ENCODE measurements around the gene POLR2J.
"Not testable (repeated sequence)": the region's sequence is repeated elsewhere in the genome, so short reads cannot be mapped to it uniquely, and the experiment has no call there.

The POLR2J gene

DNA sequence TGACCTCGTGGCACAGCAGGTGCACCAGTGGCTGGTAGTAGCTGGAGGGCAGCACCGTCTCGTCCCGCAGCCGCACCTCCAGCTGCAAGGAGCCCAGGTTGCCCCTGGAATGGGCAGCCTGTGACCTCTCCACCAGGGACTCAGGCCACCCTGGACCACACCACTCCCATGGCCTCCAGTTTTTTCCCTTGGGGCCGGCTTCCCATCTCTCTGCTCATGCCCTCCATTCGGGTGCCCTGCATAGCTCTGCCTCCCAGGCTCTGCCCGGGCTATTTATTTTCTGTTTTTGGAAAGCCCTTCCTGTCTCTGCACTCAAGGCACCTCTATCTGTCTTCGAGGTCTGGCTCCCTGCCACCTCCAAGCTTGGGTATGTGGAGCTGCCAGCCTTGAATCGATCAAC, 18.1 kb upstream of the POLR2J start:
- in situ Hi-C loops (cut with HindIII; ENCODE audit: low sequenced_read_pairs): not testable (repeated sequence)

- in situ Hi-C loops (cut with HindIII; ENCODE audit: low sequenced_read_pairs): not testable (repeated sequence)
Observed at GRCh38 chr7:102494473-102495149, 15.9 kb upstream of the POLR2J start.

GRCh38 chr7:102494026-102494425, 15.3 kb upstream of the POLR2J start:
- in situ Hi-C loops (cut with HindIII; ENCODE audit: low sequenced_read_pairs): not testable (repeated sequence)

- in situ Hi-C loops (cut with HindIII; ENCODE audit: low sequenced_read_pairs): not testable (repeated sequence)
Observed at GRCh38 chr7:102493220-102493935, 14.7 kb upstream of the POLR2J start.

DNA sequence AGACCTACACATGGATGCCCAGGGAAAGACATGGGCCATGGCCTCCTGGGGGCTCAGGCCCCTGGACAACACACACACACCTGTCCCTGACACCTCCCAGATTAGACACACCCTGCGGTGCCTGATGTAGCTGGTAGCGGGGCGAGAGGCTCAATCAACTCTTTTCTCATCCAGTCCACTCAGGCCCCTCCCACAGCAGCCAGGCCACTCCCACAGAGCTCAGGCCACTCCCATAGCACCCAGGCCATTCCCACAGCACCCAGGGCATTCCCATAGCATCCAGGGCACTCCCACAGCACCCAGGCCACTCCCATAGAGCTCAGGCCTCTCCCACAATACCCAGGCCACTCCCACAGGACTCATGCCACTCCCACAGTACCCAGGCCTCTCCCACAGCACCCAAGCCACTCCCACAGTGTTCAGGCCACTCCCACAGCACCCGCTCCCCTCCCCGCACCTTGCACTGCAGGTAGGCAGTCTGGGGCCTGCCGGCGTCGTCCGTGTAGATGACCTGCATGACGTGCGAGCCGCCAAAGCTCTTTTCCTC, 11.9 kb upstream of the POLR2J start:
- in situ Hi-C loops (cut with HindIII; ENCODE audit: low sequenced_read_pairs): not testable (repeated sequence)

DNA sequence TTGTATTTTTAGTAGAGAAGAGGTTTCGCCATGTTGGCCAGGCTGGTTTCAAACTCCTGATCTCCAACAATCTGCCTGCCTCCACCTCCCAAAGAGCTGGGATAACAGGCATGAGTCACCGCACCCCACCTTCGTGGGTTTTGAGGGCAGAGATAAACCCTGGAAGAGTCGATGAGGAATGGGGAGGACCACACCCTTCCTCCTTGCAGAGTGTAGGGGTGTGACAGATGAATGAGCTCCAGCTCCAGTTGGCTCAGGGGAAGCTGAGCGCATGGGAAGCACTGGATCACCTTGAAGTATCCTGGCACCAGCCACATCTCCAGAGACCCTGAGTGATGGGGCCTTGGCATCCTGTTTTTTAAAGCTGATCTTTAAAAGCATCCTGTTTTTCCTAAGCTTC, 5.6 kb upstream of the POLR2J start:
- in situ Hi-C loops (cut with HindIII; ENCODE audit: low sequenced_read_pairs): not testable (repeated sequence)

DNA sequence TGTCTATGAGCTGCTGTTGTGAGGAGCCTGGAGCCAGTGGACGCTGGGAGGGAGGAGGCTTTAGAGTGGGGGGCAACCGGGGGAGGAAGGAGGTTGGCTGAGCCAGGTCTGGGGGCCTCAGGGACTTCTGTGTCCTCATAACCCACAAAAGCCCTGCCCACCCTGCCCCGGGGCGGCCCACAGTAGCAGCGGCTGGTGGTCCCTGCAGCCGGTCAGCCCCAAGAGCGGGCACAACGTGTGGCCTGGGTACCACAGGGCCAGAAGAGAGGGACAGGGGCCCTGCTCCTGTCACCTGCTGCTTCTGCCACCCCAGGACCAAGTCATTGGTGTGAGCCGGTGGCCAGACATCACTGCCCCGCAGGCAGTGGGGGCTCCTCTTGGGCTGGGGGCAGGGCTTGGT, 3.2 kb upstream of the POLR2J start:
- in situ Hi-C loops (cut with HindIII; ENCODE audit: low sequenced_read_pairs): not testable (repeated sequence)

DNA sequence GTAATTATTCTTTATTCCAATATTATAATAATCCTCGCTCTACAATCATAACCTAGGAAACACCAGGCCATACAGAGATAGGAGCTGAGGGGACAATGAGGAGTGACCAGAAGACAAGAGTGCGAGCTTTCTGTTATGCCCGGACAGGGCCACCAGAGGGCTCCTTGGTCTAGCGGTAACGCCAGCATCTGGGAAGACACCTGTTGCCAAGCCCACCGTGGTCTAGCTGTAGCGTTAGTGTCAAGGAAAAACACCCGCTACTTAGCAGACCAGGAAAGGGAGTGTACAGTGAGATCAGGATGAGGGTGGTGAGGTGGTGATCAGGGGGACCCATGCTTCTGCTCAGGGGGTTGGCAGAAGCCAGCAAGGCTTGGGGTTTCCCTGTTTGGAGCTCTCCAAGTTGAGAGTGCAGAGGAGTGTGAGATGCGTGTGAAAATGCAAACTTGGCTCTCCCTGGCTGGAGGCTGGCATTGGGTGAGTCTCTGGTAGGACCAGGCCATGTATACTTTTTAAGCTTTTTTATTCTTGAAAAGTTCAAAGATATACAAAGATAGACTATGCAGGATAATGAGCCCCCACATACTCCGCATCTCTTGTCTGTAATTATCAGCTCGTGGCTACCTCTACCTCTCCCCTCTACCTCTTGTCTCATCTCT, 1.4 kb upstream of the POLR2J start:
- in situ Hi-C loops (cut with HindIII; ENCODE audit: low sequenced_read_pairs): not testable (repeated sequence)

GRCh38 chr7:102479209-102479584, 475 bp upstream of the POLR2J start:
- in situ Hi-C loops (cut with HindIII; ENCODE audit: low sequenced_read_pairs): not testable (repeated sequence)

- in situ Hi-C loops (cut with HindIII; ENCODE audit: low sequenced_read_pairs): not testable (repeated sequence)
Observed at GRCh38 chr7:102474736-102475435, 3.8 kb downstream of the POLR2J start.

DNA sequence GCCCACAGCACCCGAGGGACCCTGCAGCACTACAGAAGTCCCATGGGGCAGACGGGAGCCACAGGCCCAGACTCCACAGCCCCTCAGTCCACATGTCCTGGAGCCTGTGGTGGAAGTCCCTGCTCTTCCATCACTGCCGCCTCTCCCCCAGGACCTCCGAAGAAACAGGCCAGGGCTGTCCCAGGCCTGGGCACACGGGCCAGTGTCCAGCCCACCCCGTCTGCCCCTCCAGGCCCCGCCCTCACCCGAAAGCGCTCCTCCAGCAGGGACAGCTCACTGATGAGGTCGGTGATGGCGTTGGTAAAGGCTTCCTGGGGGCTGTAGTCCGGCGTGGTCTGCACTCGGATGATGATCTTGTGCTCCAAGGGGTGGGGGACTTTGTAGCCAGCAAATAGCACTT, 4.6 kb downstream of the POLR2J start:
- in situ Hi-C loops (cut with HindIII; ENCODE audit: low sequenced_read_pairs): not testable (repeated sequence)

- in situ Hi-C loops (cut with HindIII; ENCODE audit: low sequenced_read_pairs): no loop called here
Observed at GRCh38 chr7:102473271-102473991, 5.3 kb downstream of the POLR2J start.

DNA sequence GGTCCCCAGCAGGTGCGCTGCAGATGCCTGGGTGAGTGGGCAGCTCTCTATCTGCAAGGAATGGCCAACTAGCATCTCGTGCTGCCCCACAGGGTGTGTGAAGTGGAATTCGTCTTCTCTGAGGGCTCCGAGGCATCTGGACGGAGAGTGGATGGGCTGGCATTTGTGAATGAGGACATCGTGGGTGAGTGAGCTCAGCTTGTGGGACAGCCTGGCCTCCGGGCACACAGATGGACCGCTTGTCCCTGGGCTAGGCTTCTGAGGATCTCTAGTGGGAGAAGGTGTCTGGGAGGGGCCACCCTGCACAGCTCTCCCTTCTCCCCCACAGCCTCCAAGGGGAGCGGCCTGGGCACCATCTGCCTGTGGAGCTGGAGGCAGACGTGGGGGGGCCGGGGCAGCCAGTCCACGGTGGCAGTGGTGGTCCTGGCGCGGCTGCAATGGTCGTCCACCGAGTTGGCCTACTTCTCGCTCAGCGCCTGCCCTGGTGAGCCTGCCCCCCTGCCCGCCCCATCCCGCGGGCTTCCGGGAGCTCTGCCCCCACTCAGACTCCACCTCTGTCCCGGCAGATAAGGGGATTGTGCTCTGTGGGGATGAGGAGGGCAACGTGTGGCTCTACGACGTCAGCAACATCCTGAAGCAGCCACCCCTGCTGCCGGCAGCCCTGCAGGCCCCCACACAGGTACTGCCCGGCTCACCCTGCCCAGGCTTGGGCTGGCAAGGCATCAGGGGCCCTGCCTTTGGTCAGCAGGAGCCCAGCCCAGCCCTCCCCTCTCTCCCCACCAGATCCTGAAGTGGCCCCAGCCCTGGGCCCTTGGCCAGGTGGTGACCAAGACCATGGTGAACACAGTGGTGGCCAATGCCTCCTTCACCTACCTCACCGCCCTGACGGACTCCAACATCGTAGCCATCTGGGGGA, 6.3 kb downstream of the POLR2J start:
- in situ Hi-C loops (cut with HindIII; ENCODE audit: low sequenced_read_pairs): no loop called here

GRCh38 chr7:102471791-102472125, 7.0 kb downstream of the POLR2J start:
- in situ Hi-C loops (cut with HindIII; ENCODE audit: low sequenced_read_pairs): no loop called here

GRCh38 chr7:102469972-102470825, 8.5 kb downstream of the POLR2J start:
- in situ Hi-C loops (cut with HindIII; ENCODE audit: low sequenced_read_pairs): no loop called here

DNA sequence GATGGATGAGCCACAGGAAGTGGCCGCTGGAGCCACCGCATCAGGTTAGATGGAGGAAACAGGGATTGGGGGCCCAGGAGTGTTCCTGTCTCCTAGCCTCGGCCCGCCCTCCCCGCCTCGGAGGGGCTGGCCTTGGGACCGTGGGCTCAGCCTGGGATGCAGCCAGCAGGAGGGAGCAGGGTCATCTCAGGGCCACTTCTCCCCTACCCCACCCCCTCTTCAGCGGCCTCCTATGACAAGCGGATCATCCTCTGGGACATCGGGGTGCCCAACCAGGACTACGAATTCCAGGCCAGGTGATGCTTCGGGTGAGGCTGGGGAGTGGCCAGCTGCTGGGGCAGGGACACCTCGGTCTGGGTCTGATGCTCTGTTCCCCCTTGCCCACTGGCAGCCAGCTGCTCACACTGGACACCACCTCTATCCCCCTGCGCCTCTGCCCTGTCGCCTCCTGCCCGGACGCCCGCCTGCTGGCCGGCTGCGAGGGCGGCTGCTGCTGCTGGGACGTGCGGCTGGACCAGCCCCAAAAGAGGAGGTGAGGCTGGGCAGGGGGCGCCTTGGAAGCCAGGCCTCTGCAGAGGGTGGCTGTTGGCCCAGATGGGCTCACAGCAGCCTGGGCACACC, 9.3 kb downstream of the POLR2J start:
- in situ Hi-C loops (cut with HindIII; ENCODE audit: low sequenced_read_pairs): no loop called here

DNA sequence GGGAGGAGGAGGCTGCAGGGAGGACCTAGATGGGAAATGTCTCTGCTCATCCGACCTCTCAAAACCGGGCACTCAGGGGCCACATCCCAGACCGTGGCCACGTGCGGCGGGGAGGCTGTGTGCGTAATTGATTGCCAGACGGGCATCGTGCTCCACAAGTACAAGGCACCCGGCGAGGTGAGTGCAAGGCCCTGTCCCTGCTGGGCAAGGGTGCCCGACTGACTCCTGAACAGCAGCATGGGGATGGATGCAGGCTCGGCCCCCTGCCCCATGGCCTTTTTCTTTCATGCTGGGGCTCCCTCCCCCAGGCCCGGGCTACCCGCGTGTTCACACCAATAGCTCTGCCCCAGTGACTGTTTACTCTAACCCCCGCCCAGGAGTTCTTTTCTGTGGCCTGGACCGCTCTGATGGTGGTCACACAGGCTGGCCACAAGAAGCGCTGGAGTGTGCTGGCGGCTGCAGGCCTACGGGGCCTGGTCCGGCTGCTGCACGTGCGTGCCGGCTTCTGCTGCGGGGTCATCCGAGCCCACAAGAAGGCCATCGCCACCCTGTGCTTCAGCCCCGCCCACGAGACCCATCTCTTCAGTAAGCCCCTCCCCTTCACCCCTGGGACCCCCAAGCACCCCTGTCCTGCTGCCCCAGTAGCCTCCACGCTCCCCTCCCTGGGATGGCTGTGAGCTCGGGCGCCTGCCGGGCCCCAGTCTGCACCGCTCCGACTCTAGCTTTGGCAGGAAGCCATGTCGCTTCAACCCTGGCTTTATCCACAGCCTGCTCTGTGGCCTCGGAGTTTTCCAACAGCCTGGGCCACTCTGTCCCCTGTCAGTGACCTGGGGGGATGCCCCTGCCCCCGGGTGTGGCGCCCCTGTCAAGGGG, 10.0 kb downstream of the POLR2J start:
- in situ Hi-C loops (cut with HindIII; ENCODE audit: low sequenced_read_pairs): no loop called here

Data from endothelial cell of hepatic sinusoid (primary cell).